ENCODE results near the gene OTOF.

DNA sequence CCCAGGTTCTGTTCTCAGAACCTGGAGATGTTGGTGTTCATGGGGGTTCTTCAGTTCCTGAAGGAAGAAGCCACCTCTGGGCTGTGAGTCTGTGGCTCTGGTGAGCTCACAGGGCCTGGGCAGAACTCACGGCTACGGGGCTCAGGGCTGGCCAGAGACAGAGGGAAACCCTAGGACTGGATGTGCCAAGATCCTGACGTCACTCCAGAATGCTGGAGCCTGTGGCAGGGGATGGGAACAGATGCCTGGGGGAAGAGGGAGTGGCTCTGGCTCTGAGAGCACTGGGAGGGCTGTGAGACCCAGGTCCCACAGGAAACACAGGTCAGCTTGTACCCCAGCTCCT lies at the start of gene OTOF:
- TF ChIP-seq, protein P1, sequence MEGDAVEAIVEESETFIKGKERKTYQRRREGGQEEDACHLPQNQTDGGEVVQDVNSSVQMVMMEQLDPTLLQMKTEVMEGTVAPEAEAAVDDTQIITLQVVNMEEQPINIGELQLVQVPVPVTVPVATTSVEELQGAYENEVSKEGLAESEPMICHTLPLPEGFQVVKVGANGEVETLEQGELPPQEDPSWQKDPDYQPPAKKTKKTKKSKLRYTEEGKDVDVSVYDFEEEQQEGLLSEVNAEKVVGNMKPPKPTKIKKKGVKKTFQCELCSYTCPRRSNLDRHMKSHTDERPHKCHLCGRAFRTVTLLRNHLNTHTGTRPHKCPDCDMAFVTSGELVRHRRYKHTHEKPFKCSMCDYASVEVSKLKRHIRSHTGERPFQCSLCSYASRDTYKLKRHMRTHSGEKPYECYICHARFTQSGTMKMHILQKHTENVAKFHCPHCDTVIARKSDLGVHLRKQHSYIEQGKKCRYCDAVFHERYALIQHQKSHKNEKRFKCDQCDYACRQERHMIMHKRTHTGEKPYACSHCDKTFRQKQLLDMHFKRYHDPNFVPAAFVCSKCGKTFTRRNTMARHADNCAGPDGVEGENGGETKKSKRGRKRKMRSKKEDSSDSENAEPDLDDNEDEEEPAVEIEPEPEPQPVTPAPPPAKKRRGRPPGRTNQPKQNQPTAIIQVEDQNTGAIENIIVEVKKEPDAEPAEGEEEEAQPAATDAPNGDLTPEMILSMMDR (IDR thresholded peaks at IDR 0.05; ENCODE audit: poor library complexity) = no peak
- TF ChIP-seq EZH2 (IDR thresholded peaks at IDR 0.05; ENCODE audit: borderline replicate concordance) = no peak
- TF ChIP-seq EZH2phosphoT487 (IDR thresholded peaks at IDR 0.05; ENCODE audit: low read depth, severe bottlenecking, unreplicated experiment) = no peak
